Right lobe of liver (tissue), 6 donors: ENCODE results near the gene VSTM5. TPM values are rescaled to one million over a fixed set of nuclear protein-coding genes. Genes with fewer than 3 reads are reported as not detected.
"Not testable (repeated sequence)": the region's sequence is repeated elsewhere in the genome, so short reads cannot be mapped to it uniquely, and the experiment has no call there.

ENCODE experiments used
- ATAC-seq, 4 donors: fragments of 200-7000 bp; cut with Tn5 transposase; one replicate each; pipeline ENCODE4 v1.9.1; 2020; ENCODE audit warnings: mild to moderate bottlenecking in 4 of 4, moderate library complexity in 4 of 4
- DNase-seq, 3 donors: peaks; one replicate each; pipeline ENCODE4 v3.0.0-alpha.2; 2020
- H3K27ac ChIP-seq, 3 donors: fragments of 200-600 bp; one replicate each; pipeline ENCODE4 v1.8.0; 2022
- H3K27me3 ChIP-seq, 2 donors: fragments of 200-600 bp; one replicate each; pipeline ENCODE4 v1.8.0; 2022
- H3K36me3 ChIP-seq, 4 donors: fragments of 200-600 bp; sonication (generic) in 1 of 4; one replicate each; pipeline versions ENCODE4 v1.5.1 to v1.8.0; 2017 to 2022; ENCODE audit warnings: control low read depth in 1 of 4
- H3K4me1 ChIP-seq, 4 donors: fragments of 200-600 bp; sonication (generic) in 1 of 4; one replicate each; pipeline versions ENCODE4 v1.5.1 to v1.8.0; 2017 to 2022; ENCODE audit warnings: control low read depth in 1 of 4
- H3K4me3 ChIP-seq, 3 donors: fragments of 200-600 bp; one replicate each; pipeline ENCODE4 v1.8.0; 2022
- H3K9me3 ChIP-seq, 4 donors: fragments of 200-600 bp; sonication (generic) in 1 of 4; one replicate each; pipeline versions ENCODE4 v1.5.1 to v1.8.0; 2017 to 2022; ENCODE audit warnings: control low read depth in 1 of 4
- POLR2A ChIP-seq: fragments of 450-650 bp; IDR thresholded peaks from one replicate; pipeline ENCODE4 v1.6.1; 2017; ENCODE audit warnings: antibody characterized with exemption, mild to moderate bottlenecking
- WGBS: methylation state at CpG from one replicate; pipeline ENCODE4 v1.1.6; 2018; ENCODE audit warnings: low coverage, low lambda C conversion rate; ENCODE audit not compliant: insufficient coverage; ENCODE audit errors: missing lambda C conversion rate; 5-methylcytosine and 5-hydroxymethylcytosine counted together
- intact Hi-C, 2 donors: fragments of 100-400 bp; cut with DNase I; formaldehyde crosslinking; loops; one replicate each; pipeline versions ENCODE4 v1.11.2 to v1.14.1; 2022
- total RNA-seq, 6 experiments: library from RNA; depleted of rRNA in 2 of 6; stranded (reverse); fragments of >200 nt in 2 of 6; fragmentation: NEBNext Ultra II Directional in 3 of 6; extraction: Animal tissue kit (Norgen Biotek cat#: 25700) in 3 of 6; gene quantifications; one replicate each; pipeline versions ENCODE4 v1.1.0 to v1.2.4, GENCODE V29; 2016 to 2023
- TF ChIP-seq, protein P1 (sequence below), 4 donors: fragments of 200-600 bp in 3 of 4; fragments of 450-650 bp in 1 of 4; IDR thresholded peaks; one replicate each; pipeline versions ENCODE4 v1.5.1 to v1.8.0; 2016 to 2022; ENCODE audit warnings: antibody characterized with exemption in 4 of 4, mild to moderate bottlenecking in 2 of 4
- donor health status: DM: no; HTN: yes; CAD: no.
- donor health status: DM: no; HTN: no; CAD: no.
- donor health status: DM: no; HTN: no; CAD: no.
- donor health status: DM: no; HTN: yes; CAD: no.
- donor health status: DM: no; HTN: yes; CAD: no.

VSTM5 gene
- total RNA-seq, 6 experiments from 2014 or later = not detected

GRCh38 chr11:93875637-93876036, 25.2 kb upstream of the VSTM5 start:
- Histone ChIP-seq H3K4me1 (no peaks in the 10 kb centered on the region), H3K27ac (no peak overlapping the region), H3K27me3 (no peaks in the 10 kb centered on the region), H3K9me3 (no peaks in the 10 kb centered on the region), H3K36me3 (no peaks in the 10 kb centered on the region), H3K4me3 (no peak overlapping the region)
- 84% methylated on average over 3 of the region's 3 CpGs for WGBS
- TF ChIP-seq POLR2A = no peak
- TF ChIP-seq, protein P1, sequence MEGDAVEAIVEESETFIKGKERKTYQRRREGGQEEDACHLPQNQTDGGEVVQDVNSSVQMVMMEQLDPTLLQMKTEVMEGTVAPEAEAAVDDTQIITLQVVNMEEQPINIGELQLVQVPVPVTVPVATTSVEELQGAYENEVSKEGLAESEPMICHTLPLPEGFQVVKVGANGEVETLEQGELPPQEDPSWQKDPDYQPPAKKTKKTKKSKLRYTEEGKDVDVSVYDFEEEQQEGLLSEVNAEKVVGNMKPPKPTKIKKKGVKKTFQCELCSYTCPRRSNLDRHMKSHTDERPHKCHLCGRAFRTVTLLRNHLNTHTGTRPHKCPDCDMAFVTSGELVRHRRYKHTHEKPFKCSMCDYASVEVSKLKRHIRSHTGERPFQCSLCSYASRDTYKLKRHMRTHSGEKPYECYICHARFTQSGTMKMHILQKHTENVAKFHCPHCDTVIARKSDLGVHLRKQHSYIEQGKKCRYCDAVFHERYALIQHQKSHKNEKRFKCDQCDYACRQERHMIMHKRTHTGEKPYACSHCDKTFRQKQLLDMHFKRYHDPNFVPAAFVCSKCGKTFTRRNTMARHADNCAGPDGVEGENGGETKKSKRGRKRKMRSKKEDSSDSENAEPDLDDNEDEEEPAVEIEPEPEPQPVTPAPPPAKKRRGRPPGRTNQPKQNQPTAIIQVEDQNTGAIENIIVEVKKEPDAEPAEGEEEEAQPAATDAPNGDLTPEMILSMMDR (IDR thresholded peaks at IDR 0.05) = no peak
- ATAC-seq = no peak
- DNase-seq = no peak
- intact Hi-C loops = no loop called here

GRCh38 chr11:93871526-93871925, 21.1 kb upstream of the VSTM5 start:
- no peak for ATAC-seq
- DNase-seq = no peak
- TF ChIP-seq, protein P1 (IDR thresholded peaks at IDR 0.05) = no peak
- TF ChIP-seq POLR2A = no peak

GRCh38 chr11:93870616-93871015, 20.2 kb upstream of the VSTM5 start:
- Histone ChIP-seq H3K4me1 (no peaks in the 10 kb centered on the region), H3K27ac (no peak overlapping the region), H3K4me3 (no peak overlapping the region), H3K9me3 (no peaks in the 10 kb centered on the region), H3K36me3 (no peaks in the 10 kb centered on the region), H3K27me3 (no peaks in the 10 kb centered on the region)
- TF ChIP-seq POLR2A = no peak
- TF ChIP-seq, protein P1 (IDR thresholded peaks at IDR 0.05) = no peak
- no peak for ATAC-seq
- intact Hi-C loops = no loop called here
- no peak for DNase-seq
- 35% methylated on average over 3 of the region's 3 CpGs for WGBS

More at GRCh38 chr11:93871526-93871925, 21.1 kb upstream of the VSTM5 start:
- Histone ChIP-seq H3K4me3 (no peak overlapping the region), H3K36me3 (no peaks in the 10 kb centered on the region), H3K27ac (no peak overlapping the region), H3K27me3 (no peaks in the 10 kb centered on the region), H3K9me3 (no peaks in the 10 kb centered on the region), H3K4me1 (no peaks in the 10 kb centered on the region)
- intact Hi-C loops = no loop called here

GRCh38 chr11:93869830-93870229, 19.4 kb upstream of the VSTM5 start:
- Histone ChIP-seq H3K4me1 (no peaks in the 10 kb centered on the region), H3K27me3 (no peaks in the 10 kb centered on the region), H3K36me3 (no peaks in the 10 kb centered on the region), H3K4me3 (no peak overlapping the region), H3K27ac (no peak overlapping the region), H3K9me3 (no peaks in the 10 kb centered on the region)
- WGBS = 49% methylated on average over 4 of the region's 7 CpGs
- intact Hi-C loops = no loop called here
- DNase-seq = no peak
- TF ChIP-seq, protein P1 (IDR thresholded peaks at IDR 0.05) = no peak
- no peak for TF ChIP-seq POLR2A
- no peak for ATAC-seq

DNA sequence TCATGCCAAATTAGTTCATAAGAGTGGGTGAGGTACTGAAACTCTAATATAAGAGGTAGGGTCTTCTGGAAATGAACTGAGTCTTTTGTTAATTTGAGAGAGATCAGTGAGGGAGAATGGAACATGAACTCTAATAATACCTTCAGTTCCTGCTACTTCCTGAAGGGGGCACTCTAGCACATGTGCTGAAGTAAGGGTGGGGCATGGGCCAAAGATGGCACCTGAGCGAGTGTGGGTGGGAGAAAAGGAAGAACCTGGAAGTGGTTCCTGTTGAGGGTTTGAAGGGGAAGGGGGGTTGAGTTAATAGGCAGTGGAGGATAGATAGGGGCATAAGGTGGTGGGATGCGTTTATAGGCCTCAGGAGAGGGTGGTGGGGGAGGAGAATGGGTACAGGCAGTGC, 18.0 kb upstream of the VSTM5 start:
- WGBS = 60% methylated on average over 2 of the region's 2 CpGs
- not testable (repeated sequence) for H3K27me3 ChIP-seq

More for the DNA sequence above, 18.0 kb upstream of the VSTM5 start:
- H3K9me3 ChIP-seq, H3K27ac ChIP-seq, DNase-seq, H3K36me3 ChIP-seq, H3K4me1 ChIP-seq, H3K4me3 ChIP-seq, ATAC-seq, intact Hi-C loops: not testable (repeated sequence)
